Measurements from ENCODE around the gene KNTC1.
"Not testable (repeated sequence)": the region's sequence is repeated elsewhere in the genome, so short reads cannot be mapped to it uniquely, and the experiment has no call there.

Gene KNTC1

GRCh38 chr12:122558745-122559641 is 31.9 kb downstream of the KNTC1 start:
- FAIRE-seq (peak; percentile 65), DNase-seq (ENCODE audit: extremely low spot score, insufficient read length, low read depth) (no peak)

- FAIRE-seq (no peak), DNase-seq (ENCODE audit: extremely low spot score, insufficient read length, low read depth) (no peak)
Observed at GRCh38 chr12:122560138-122560537, 33.1 kb downstream of the KNTC1 start.

- no peak for FAIRE-seq
Observed at GRCh38 chr12:122563361-122563760, 36.3 kb downstream of the KNTC1 start.

GRCh38 chr12:122566816-122567215 is 39.8 kb downstream of the KNTC1 start:
- DNase-seq (ENCODE audit: extremely low spot score, insufficient read length, low read depth); FAIRE-seq: not testable (repeated sequence)

More at GRCh38 chr12:122563361-122563760, 36.3 kb downstream of the KNTC1 start:
- no peak for DNase-seq (ENCODE audit: extremely low spot score, insufficient read length, low read depth)

- FAIRE-seq (no peak), DNase-seq (ENCODE audit: extremely low spot score, insufficient read length, low read depth) (no peak)
Observed at GRCh38 chr12:122569288-122569687, 42.2 kb downstream of the KNTC1 start.

GRCh38 chr12:122570006-122570405 is 43.0 kb downstream of the KNTC1 start:
- DNase-seq (ENCODE audit: extremely low spot score, insufficient read length, low read depth), result not testable (repeated sequence)

GRCh38 chr12:122571821-122572220 is 44.8 kb downstream of the KNTC1 start:
- FAIRE-seq, result no peak
- DNase-seq (ENCODE audit: extremely low spot score, insufficient read length, low read depth), result no peak

More at GRCh38 chr12:122570006-122570405, 43.0 kb downstream of the KNTC1 start:
- not testable (repeated sequence) for FAIRE-seq

- not testable (repeated sequence) for FAIRE-seq; DNase-seq (ENCODE audit: extremely low spot score, insufficient read length, low read depth)
Observed at GRCh38 chr12:122583294-122583693, 56.2 kb downstream of the KNTC1 start.

GRCh38 chr12:122584177-122584863 is 57.3 kb downstream of the KNTC1 start:
- DNase-seq (ENCODE audit: extremely low spot score, insufficient read length, low read depth) (no peak), FAIRE-seq (no peak)

GRCh38 chr12:122590990-122591389 is 63.9 kb downstream of the KNTC1 start:
- no peak for DNase-seq (ENCODE audit: extremely low spot score, insufficient read length, low read depth)
- no peak for FAIRE-seq

- FAIRE-seq; DNase-seq (ENCODE audit: extremely low spot score, insufficient read length, low read depth): not testable (repeated sequence)
Observed at GRCh38 chr12:122591966-122592365, 64.9 kb downstream of the KNTC1 start.

- not testable (repeated sequence) for DNase-seq (ENCODE audit: extremely low spot score, insufficient read length, low read depth); FAIRE-seq
Observed at GRCh38 chr12:122592543-122592942, 65.5 kb downstream of the KNTC1 start.

- no peak for DNase-seq (ENCODE audit: extremely low spot score, insufficient read length, low read depth)
- FAIRE-seq, result no peak
Observed at GRCh38 chr12:122593910-122594309, 66.9 kb downstream of the KNTC1 start.

GRCh38 chr12:122596838-122597237 is 69.8 kb downstream of the KNTC1 start:
- DNase-seq (ENCODE audit: extremely low spot score, insufficient read length, low read depth) (no peak), FAIRE-seq (no peak)

GRCh38 chr12:122602456-122602855 is 75.4 kb downstream of the KNTC1 start:
- no peak for FAIRE-seq
- no peak for DNase-seq (ENCODE audit: extremely low spot score, insufficient read length, low read depth)

GRCh38 chr12:122604993-122605392 is 77.9 kb downstream of the KNTC1 start:
- no peak for FAIRE-seq
- DNase-seq (ENCODE audit: extremely low spot score, insufficient read length, low read depth), result no peak

- DNase-seq (ENCODE audit: extremely low spot score, insufficient read length, low read depth) (no peak), FAIRE-seq (no peak)
Observed at GRCh38 chr12:122609732-122610131, 82.7 kb downstream of the KNTC1 start.

- no peak for FAIRE-seq
- no peak for DNase-seq (ENCODE audit: extremely low spot score, insufficient read length, low read depth)
Observed at GRCh38 chr12:122610207-122610606, 83.2 kb downstream of the KNTC1 start.

- DNase-seq (ENCODE audit: extremely low spot score, insufficient read length, low read depth), result no peak
- no peak for FAIRE-seq
Observed at GRCh38 chr12:122610911-122611310, 83.9 kb downstream of the KNTC1 start.

- no peak for DNase-seq (ENCODE audit: extremely low spot score, insufficient read length, low read depth)
- no peak for FAIRE-seq
Observed at GRCh38 chr12:122614839-122615238, 87.8 kb downstream of the KNTC1 start.

GRCh38 chr12:122615780-122616179 is 88.7 kb downstream of the KNTC1 start:
- DNase-seq (ENCODE audit: extremely low spot score, insufficient read length, low read depth) (no peak), FAIRE-seq (no peak)
